Endothelial cell of umbilical vein (primary cell): Measurements from ENCODE around the gene WDR27. TPM values are rescaled to one million over a fixed set of nuclear protein-coding genes. Genes with fewer than 3 reads are reported as not detected.

Experiments used
- BruUV-seq: library from RNA; stranded (reverse); fragments of 400-500 nt; replicated peaks from 2 replicates; lab custom pipeline; 2021; lab: Mats Ljungman, UMichigan
- CTCF ChIA-PET: fragments of 300-600, 350-600 bp; sonication (Branson Sonifier 250); formaldehyde crosslinking; loops from one replicate; lab custom pipeline; 2021; ENCODE audit warnings: antibody characterized with exemption, inconsistent platforms; lab: Charles Lee
- POLR2A ChIA-PET: fragments of 300-600, 350-600 bp; sonication (Branson Sonifier 250); formaldehyde crosslinking; loops from one replicate; lab custom pipeline; 2021; ENCODE audit warnings: antibody characterized with exemption, inconsistent platforms; lab: Charles Lee
- DNase-seq: peaks from one replicate; pipeline ENCODE4 v3.0.0-alpha.2; 2011; ENCODE audit warnings: low read depth, low spot score
- FAIRE-seq: peaks from 2 replicates; lab custom pipeline; 2011; peaks lifted over from hg19 to GRCh38; lab: Jason Lieb, UNC
- H2AFZ ChIP-seq: 2 replicates; pipeline ENCODE4 v1.6.0; 2012; ENCODE audit warnings: low read depth, low read length, control low read depth, inconsistent platforms
- H3K27ac ChIP-seq: 2 replicates; pipeline ENCODE4 v1.5.1; 2011; ENCODE audit warnings: low read depth, mild to moderate bottlenecking, control low read depth, low read length, moderate library complexity; ENCODE audit not compliant: insufficient read depth
- H3K27me3 ChIP-seq, 2 experiments: 2 replicates each; pipeline versions ENCODE4 v1.6.0 to v1.6.1; 2011; ENCODE audit warnings: low read length in 2 of 2, mixed read lengths in 1 of 2; ENCODE audit not compliant: control insufficient read depth in 2 of 2, insufficient read depth in 2 of 2
- H3K36me3 ChIP-seq, 2 experiments: 2 replicates in 1 of 2; 3 replicates in 1 of 2; pipeline ENCODE4 v1.5.1; 2011; ENCODE audit warnings: low read length in 2 of 2, mild to moderate bottlenecking in 1 of 2, moderate library complexity in 1 of 2; ENCODE audit not compliant: control insufficient read depth in 2 of 2, insufficient read depth in 2 of 2; ENCODE audit errors: extremely low read depth in 1 of 2
- H3K4me1 ChIP-seq: 3 replicates; pipeline ENCODE4 v1.5.1; 2011; ENCODE audit warnings: mild to moderate bottlenecking, low read length; ENCODE audit not compliant: control insufficient read depth, insufficient read depth; ENCODE audit errors: extremely low read depth
- H3K4me2 ChIP-seq: 2 replicates; pipeline ENCODE4 v1.6.1; 2011; ENCODE audit warnings: low read length, control low read depth, mixed read lengths; ENCODE audit not compliant: insufficient read depth
- H3K4me3 ChIP-seq, 3 experiments: fragments of 200-600 bp in 1 of 3; sonication (generic), shearing (Covaris generic) in 1 of 3; replicated peaks in 1 of 3; 2 replicates each; pipeline ENCODE4 v1.5.1; 2011 to 2016; ENCODE audit warnings: control low read depth in 3 of 3, low read length in 3 of 3, mild to moderate bottlenecking in 2 of 3, inconsistent platforms in 1 of 3, low read depth in 1 of 3, moderate library complexity in 1 of 3; ENCODE audit not compliant: insufficient read depth in 1 of 3
- H3K79me2 ChIP-seq: 2 replicates; pipeline ENCODE4 v1.6.0; 2012; ENCODE audit warnings: low read length, inconsistent platforms; ENCODE audit not compliant: control insufficient read depth, insufficient read depth
- H3K9ac ChIP-seq: replicated peaks from 2 replicates; pipeline ENCODE3; 2011; ENCODE audit warnings: low read length, control low read depth; ENCODE audit not compliant: insufficient read depth; ENCODE audit errors: extremely low read depth
- H3K9me1 ChIP-seq: replicated peaks from 3 replicates; pipeline ENCODE4 v1.6.0; 2011; ENCODE audit warnings: mild to moderate bottlenecking, low read length; ENCODE audit not compliant: control insufficient read depth, insufficient read depth; ENCODE audit errors: extremely low read depth
- H3K9me3 ChIP-seq: replicated peaks from 2 replicates; pipeline ENCODE4 v1.5.1; 2012; ENCODE audit warnings: low read length, inconsistent platforms; ENCODE audit not compliant: control insufficient read depth, insufficient read depth
- H4K20me1 ChIP-seq: replicated peaks from 2 replicates; pipeline ENCODE3; 2011; ENCODE audit warnings: mild to moderate bottlenecking, low read length; ENCODE audit not compliant: control insufficient read depth, insufficient read depth; ENCODE audit errors: extremely low read depth
- EZH2 ChIP-seq: IDR thresholded peaks from 2 replicates; pipeline ENCODE4 v1.6.1; 2012; ENCODE audit warnings: borderline replicate concordance, low read depth, mild to moderate bottlenecking, moderate library complexity, low read length, inconsistent platforms; ENCODE audit not compliant: severe bottlenecking
- FOS ChIP-seq: IDR thresholded peaks from 2 replicates; pipeline ENCODE4 v1.6.1; 2011; ENCODE audit warnings: mild to moderate bottlenecking, low read length, moderate library complexity, borderline replicate concordance; ENCODE audit not compliant: insufficient read depth
- GATA2 ChIP-seq: IDR thresholded peaks from 2 replicates; pipeline ENCODE4 v1.7.0; 2011; ENCODE audit warnings: low read depth, mild to moderate bottlenecking, moderate library complexity, mixed read lengths, low read length; ENCODE audit not compliant: insufficient read length, insufficient read depth
- JUN ChIP-seq: IDR thresholded peaks from 2 replicates; pipeline ENCODE4 v1.6.1; 2011; ENCODE audit warnings: borderline replicate concordance, low read depth; ENCODE audit not compliant: insufficient read length, insufficient read depth
- MYC ChIP-seq: IDR thresholded peaks from one replicate; pipeline ENCODE4 v1.6.1; 2011; ENCODE audit warnings: mild to moderate bottlenecking, low read depth, low read length
- POLR2A ChIP-seq: IDR thresholded peaks from 2 replicates; pipeline ENCODE4 v1.6.1; 2012; ENCODE audit warnings: low read depth, mild to moderate bottlenecking, control low read depth, low read length
- POLR2AphosphoS5 ChIP-seq: IDR thresholded peaks from 2 replicates; pipeline ENCODE4 v1.6.1; 2012; ENCODE audit warnings: low read depth, mild to moderate bottlenecking, control low read depth, low read length, moderate library complexity; ENCODE audit not compliant: insufficient read depth
- dilution Hi-C: fragments of 300-500 bp; cut with MboI; formaldehyde crosslinking; loops from one replicate; pipeline ENCODE4 v1.15.0; 2019; ENCODE audit warnings: low sequenced_read_pairs; ENCODE audit not compliant: extremely low pct_ligation_motif_present
- intact Hi-C: fragments of 100-400 bp; cut with micrococcal nuclease; formaldehyde crosslinking; loops from one replicate; pipeline ENCODE4 v1.10.0; 2022
- polyA plus RNA-seq, 4 experiments: library from polyadenylated mRNA; depleted of rRNA in 3 of 4; stranded (reverse) in 3 of 4; unstranded in 1 of 4; fragments of >200 nt; gene quantifications; 2 replicates each; pipeline versions ENCODE4 v1.2.1 to v1.2.3, GENCODE V29; 2011 to 2012; ENCODE audit warnings: missing spikeins in 1 of 4
- total RNA-seq: library from RNA; stranded (reverse); gene quantifications from 2 replicates; pipeline ENCODE4 v1.2.3, GENCODE V29; 2021
- TF ChIP-seq, protein P1 (sequence below), 2 donors: IDR thresholded peaks; 1 replicate in 1 of 2; 2 replicates in 1 of 2; pipeline ENCODE4 v1.5.1; 2011; ENCODE audit warnings: low read length in 2 of 2, mild to moderate bottlenecking in 2 of 2, moderate library complexity in 2 of 2, control low read depth in 1 of 2, inconsistent platforms in 1 of 2, low read depth in 1 of 2; ENCODE audit not compliant: insufficient read depth in 1 of 2; ENCODE audit errors: extremely low read depth in 1 of 2
- TF ChIP-seq, protein P2 (sequence below): IDR thresholded peaks from 2 replicates; pipeline ENCODE4 v1.6.1; 2011; ENCODE audit not compliant: insufficient read depth, insufficient read length

WDR27 gene
- total and polyA plus RNA-seq, 2 donors (not counting 3 experiments of a cell fraction or from before 2014, with no cell fraction given) = 60.1 to 69.7 TPM

DNA sequence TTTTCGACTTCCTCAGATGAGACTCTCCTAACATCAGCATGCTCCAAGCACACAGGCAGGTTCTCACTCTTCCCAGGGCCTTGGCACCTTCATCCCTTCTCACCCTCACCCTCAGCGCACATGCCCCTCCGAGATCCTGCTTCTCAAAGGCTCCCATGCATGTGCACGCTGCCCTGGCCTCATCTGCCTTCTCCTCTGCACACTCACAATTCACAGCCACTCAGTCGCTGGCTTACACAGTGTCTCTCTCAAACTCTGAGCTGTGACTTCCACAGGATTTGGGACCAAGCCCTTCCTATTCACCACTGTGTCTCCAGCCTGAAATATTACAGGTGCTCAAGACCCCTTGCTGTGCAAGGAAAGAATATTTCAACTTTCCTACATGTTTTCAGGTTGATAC, 30.3 kb downstream of the WDR27 start:
- no TSS peak for BruUV-seq
- H3K4me2 ChIP-seq = no peak overlapping the region
- no peak for DNase-seq
- no peaks in the 10 kb centered on the region for H3K9me3 ChIP-seq
- ChIA-PET POLR2A (no interaction called here), CTCF (no interaction called here)
- peaks cover 0 to 5% of the 10 kb centered on the region in 2 experiments for H3K36me3 ChIP-seq
- H3K27ac ChIP-seq = peak overlapping the region; percentile 9
- intact Hi-C loops (no loop called here), dilution Hi-C loops (no loop called here)
- no peak for FAIRE-seq
- H4K20me1 ChIP-seq = no peaks in the 10 kb centered on the region
- peaks cover 26% of the 10 kb centered on the region for H3K4me1 ChIP-seq
- H3K79me2 ChIP-seq = no peaks in the 10 kb centered on the region
- H3K9me1 ChIP-seq = no peaks in the 10 kb centered on the region
- H3K4me3 ChIP-seq = no peak overlapping the region
- no peak overlapping the region for H3K9ac ChIP-seq
- H3K27me3 ChIP-seq = no peaks in the 10 kb centered on the region
- TF ChIP-seq MYC = no peak
- TF ChIP-seq FOS = no peak
- TF ChIP-seq JUN = no peak
- no peak for TF ChIP-seq POLR2AphosphoS5
- no peak for TF ChIP-seq POLR2A
- no peak overlapping the region for H2AFZ ChIP-seq

DNA sequence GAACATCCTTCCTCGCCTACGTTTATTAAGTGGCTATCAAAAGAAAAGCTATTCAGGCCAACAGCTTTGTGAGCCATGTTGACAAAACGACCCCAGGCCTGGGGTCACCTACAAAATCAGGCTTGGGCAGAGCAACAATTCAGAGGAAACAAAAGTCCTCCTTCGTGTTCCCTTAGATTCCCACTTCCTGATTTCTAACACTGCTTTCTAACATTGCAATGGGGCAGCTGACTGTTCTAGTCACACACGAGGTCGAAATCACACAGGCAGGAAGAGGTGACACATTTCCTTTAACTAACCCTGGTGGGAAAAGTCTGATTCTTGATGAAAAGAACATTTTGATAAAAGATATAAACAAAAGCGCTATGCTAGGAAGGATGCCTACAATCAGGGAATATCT, 31.9 kb downstream of the WDR27 start:
- Histone ChIP-seq H3K4me2 (peak overlapping the region; percentile 72), H3K9me3 (no peaks in the 10 kb centered on the region), H3K9me1 (no peaks in the 10 kb centered on the region), H3K36me3 (peaks cover 0 to 10% of the 10 kb centered on the region in 2 experiments), H2AFZ (no peak overlapping the region), H3K4me3 (no peak overlapping the region), H4K20me1 (no peaks in the 10 kb centered on the region), H3K4me1 (peaks cover 26% of the 10 kb centered on the region), H3K79me2 (no peaks in the 10 kb centered on the region), H3K27ac (peak overlapping the region; percentile 98), H3K27me3 (no peaks in the 10 kb centered on the region), H3K9ac (peak overlapping the region; percentile 62)
- TF ChIP-seq EZH2 (no peak), MYC (peak; percentile 62), POLR2AphosphoS5 (peak; percentile 94), GATA2 (peak; percentile 85), FOS (peak; percentile 94), POLR2A (no peak), JUN (peak; percentile 95)
- TF ChIP-seq, protein P1, sequence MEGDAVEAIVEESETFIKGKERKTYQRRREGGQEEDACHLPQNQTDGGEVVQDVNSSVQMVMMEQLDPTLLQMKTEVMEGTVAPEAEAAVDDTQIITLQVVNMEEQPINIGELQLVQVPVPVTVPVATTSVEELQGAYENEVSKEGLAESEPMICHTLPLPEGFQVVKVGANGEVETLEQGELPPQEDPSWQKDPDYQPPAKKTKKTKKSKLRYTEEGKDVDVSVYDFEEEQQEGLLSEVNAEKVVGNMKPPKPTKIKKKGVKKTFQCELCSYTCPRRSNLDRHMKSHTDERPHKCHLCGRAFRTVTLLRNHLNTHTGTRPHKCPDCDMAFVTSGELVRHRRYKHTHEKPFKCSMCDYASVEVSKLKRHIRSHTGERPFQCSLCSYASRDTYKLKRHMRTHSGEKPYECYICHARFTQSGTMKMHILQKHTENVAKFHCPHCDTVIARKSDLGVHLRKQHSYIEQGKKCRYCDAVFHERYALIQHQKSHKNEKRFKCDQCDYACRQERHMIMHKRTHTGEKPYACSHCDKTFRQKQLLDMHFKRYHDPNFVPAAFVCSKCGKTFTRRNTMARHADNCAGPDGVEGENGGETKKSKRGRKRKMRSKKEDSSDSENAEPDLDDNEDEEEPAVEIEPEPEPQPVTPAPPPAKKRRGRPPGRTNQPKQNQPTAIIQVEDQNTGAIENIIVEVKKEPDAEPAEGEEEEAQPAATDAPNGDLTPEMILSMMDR (IDR thresholded peaks at IDR 0.05; ENCODE audit: extremely low read depth in 1 of 2, insufficient read depth in 1 of 2, low read depth in 1 of 2, low read length in 2 of 2) = no peak
- TF ChIP-seq, protein P2, sequence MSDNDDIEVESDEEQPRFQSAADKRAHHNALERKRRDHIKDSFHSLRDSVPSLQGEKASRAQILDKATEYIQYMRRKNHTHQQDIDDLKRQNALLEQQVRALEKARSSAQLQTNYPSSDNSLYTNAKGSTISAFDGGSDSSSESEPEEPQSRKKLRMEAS = peak; percentile 65
- ChIA-PET CTCF (interaction anchor here (0.6 to 2.7 kb wide), 6 partner anchors 8 to 457 kb away, joined by 3 to 10 read pairs (median 4); no protein-coding TSS in a partner anchor), POLR2A (interaction anchor here (1.7 kb wide), 1 partner anchor 32 kb away, joined by 6 read pairs; the partner anchor contains the start of genes C6orf120 and WDR27)
- intact Hi-C loops (loop anchor here (1.0 kb wide), 6 partner anchors 16 to 883 kb away; partner anchors contain the start of genes C6orf120, DYNLT2, ERMARD and PSMB1), dilution Hi-C loops (no loop called here)
- peak; percentile 98 for DNase-seq
- peak; percentile 100 for FAIRE-seq
- no TSS peak for BruUV-seq
